Keratinocyte (primary cell): ENCODE measurements around the gene IL11RA.

ENCODE experiments used
- CTCF ChIP-seq, 3 experiments: IDR thresholded peaks in 1 of 3; conservative IDR thresholded peaks in 1 of 3; optimal IDR thresholded peaks in 1 of 3; 2 replicates in 2 of 3; 3 replicates in 1 of 3; pipeline versions ENCODE3 to v1.5.1; 2011; ENCODE audit warnings: low read length in 3 of 3, mild to moderate bottlenecking in 3 of 3, moderate library complexity in 2 of 3, control low read depth in 1 of 3, inconsistent platforms in 1 of 3; ENCODE audit not compliant: insufficient read depth in 2 of 3; ENCODE audit errors: extremely low read depth in 1 of 3
- EZH2 ChIP-seq: IDR thresholded peaks from one replicate; pipeline ENCODE4 v1.6.1; 2012; ENCODE audit warnings: inconsistent platforms, mild to moderate bottlenecking, low read length, moderate library complexity

GRCh38 chr9:34655394-34655793 is 3.4 kb downstream of the IL11RA start:
- TF ChIP-seq CTCF (optimal IDR thresholded peaks at IDR 0.05 in 1 of 3, IDR thresholded peaks at IDR 0.05 in 1 of 3, conservative IDR thresholded peaks at IDR 0.05 in 1 of 3; ENCODE audit: extremely low read depth in 1 of 3, insufficient read depth in 2 of 3, low read length in 3 of 3) (no peak), EZH2 (no peak)
